Measurements from ENCODE around the gene B3GALT6. TPM values are rescaled to one million over a fixed set of nuclear protein-coding genes. Genes with fewer than 3 reads are reported as not detected.
A peak's percentile ranks its signal among the peaks of the same experiment; 100 is the strongest.
"Not testable (repeated sequence)": the region's sequence is repeated elsewhere in the genome, so short reads cannot be mapped to it uniquely, and the experiment has no call there.

Gene B3GALT6
- total and polyA plus RNA-seq, 7 experiments from 2014 or later, result 7.2 to 29.0 (median 12.7) TPM

DNA sequence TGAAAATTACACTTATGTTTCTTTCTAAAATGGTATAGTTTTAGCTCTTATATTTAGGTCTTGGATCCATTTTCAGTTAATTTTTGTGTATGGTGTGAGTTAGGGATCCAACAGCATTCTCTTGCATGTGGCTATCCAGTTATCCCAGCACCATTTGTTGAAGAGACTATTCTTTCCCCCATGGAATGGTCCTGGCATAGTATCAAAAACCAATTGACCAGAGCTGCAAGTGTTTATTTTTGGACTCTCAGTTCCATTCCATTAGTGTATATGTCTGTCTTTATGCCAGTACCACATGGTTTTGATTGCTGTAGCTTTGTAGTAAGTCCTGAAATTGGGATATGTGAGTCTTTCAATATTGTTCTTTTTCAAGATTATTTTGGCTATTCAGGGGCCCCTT lies 44.1 kb upstream of the B3GALT6 start:
- Mint-ChIP-seq H3K27me3 (peaks cover 0 to 22% (median 0%) of the 10 kb centered on the region in 5 donors), H3K4me3 (no peak overlapping the region), H3K27ac (no peak overlapping the region), H3K36me3 (peaks cover 0 to 5% (median 4%) of the 10 kb centered on the region in 5 donors), H3K9me3 (peaks cover 4 to 11% (median 6%) of the 10 kb centered on the region in 11 donors), H3K4me1 (peaks cover 0 to 6% (median 0%) of the 10 kb centered on the region in 7 donors)
- DNase-seq (no peak), ATAC-seq (no peak)
- no peaks in the 10 kb centered on the region for H3K9me3 ChIP-seq (ENCODE audit: control insufficient read depth in 2 of 3, low read length in 3 of 3)
- POLR2A ChIA-PET, result interaction anchor here (0.6 kb wide), 1 partner anchor 35 kb away, joined by 6 read pairs; no protein-coding TSS in a partner anchor
- intact Hi-C loops (cut with micrococcal nuclease), result no loop called here
- H3K27ac ChIP-seq (ENCODE audit: low read depth, low read length), result no peak overlapping the region
- CTCF ChIA-PET, result interaction anchor here (0.7 kb wide), 1 partner anchor 978 kb away, joined by 6 read pairs; no protein-coding TSS in a partner anchor
- no peaks in the 10 kb centered on the region for H3K4me1 ChIP-seq (ENCODE audit: control insufficient read depth in 2 of 2, insufficient read depth in 2 of 2, low read length in 2 of 2)
- no peaks in the 10 kb centered on the region for H3K27me3 ChIP-seq (ENCODE audit: control insufficient read depth in 2 of 2, insufficient read depth in 2 of 2, low read length in 2 of 2)
- H3K4me3 ChIP-seq (ENCODE audit: low read length), result no peak overlapping the region
- H3K36me3 ChIP-seq (ENCODE audit: control insufficient read depth in 2 of 3, insufficient read depth in 3 of 3, low read length in 3 of 3), result no peaks in the 10 kb centered on the region

DNA sequence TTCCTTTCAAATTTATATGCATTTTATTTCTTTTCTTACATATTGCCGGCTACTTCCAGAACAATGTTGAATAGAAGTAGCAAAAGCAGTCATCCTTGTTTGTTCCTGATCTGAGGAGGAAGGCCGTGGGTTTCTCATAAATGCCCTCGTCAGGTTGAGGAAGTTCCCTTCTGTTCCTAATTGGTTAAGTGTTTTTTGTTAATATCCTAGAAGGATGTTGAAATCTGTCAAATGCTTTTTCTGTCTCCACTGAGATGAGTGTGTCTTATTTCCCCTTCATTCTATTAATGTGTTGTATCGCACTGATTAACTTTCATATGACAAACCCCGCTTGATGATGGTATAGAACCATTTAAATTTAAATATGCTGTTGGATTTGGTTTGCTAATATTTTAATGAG lies 42.9 kb upstream of the B3GALT6 start:
- no peak overlapping the region for H3K4me3 ChIP-seq (ENCODE audit: low read length)
- H3K4me3 Mint-ChIP-seq, result no peak overlapping the region
- CTCF ChIA-PET, result no interaction called here
- H3K36me3 ChIP-seq (ENCODE audit: control insufficient read depth in 2 of 3, insufficient read depth in 3 of 3, low read length in 3 of 3), result no peaks in the 10 kb centered on the region
- peaks cover 0 to 20% (median 0%) of the 10 kb centered on the region in 5 donors for H3K27me3 Mint-ChIP-seq
- intact Hi-C loops (cut with micrococcal nuclease), result no loop called here
- H3K4me1 Mint-ChIP-seq, result peaks cover 0 to 2% (median 0%) of the 10 kb centered on the region in 7 donors
- no peaks in the 10 kb centered on the region for H3K27me3 ChIP-seq (ENCODE audit: control insufficient read depth in 2 of 2, insufficient read depth in 2 of 2, low read length in 2 of 2)
- peaks cover 0 to 6% (median 4%) of the 10 kb centered on the region in 5 donors for H3K36me3 Mint-ChIP-seq
- DNase-seq (no peak), ATAC-seq (no peak)
- H3K4me1 ChIP-seq (ENCODE audit: control insufficient read depth in 2 of 2, insufficient read depth in 2 of 2, low read length in 2 of 2), result no peaks in the 10 kb centered on the region
- H3K9me3 ChIP-seq (ENCODE audit: control insufficient read depth in 2 of 3, low read length in 3 of 3), result no peaks in the 10 kb centered on the region
- POLR2A ChIA-PET, result no interaction called here
- H3K27ac Mint-ChIP-seq, result no peak overlapping the region
- H3K27ac ChIP-seq (ENCODE audit: low read depth, low read length), result no peak overlapping the region
- peaks cover 4 to 12% (median 6%) of the 10 kb centered on the region in 11 donors for H3K9me3 Mint-ChIP-seq

DNA sequence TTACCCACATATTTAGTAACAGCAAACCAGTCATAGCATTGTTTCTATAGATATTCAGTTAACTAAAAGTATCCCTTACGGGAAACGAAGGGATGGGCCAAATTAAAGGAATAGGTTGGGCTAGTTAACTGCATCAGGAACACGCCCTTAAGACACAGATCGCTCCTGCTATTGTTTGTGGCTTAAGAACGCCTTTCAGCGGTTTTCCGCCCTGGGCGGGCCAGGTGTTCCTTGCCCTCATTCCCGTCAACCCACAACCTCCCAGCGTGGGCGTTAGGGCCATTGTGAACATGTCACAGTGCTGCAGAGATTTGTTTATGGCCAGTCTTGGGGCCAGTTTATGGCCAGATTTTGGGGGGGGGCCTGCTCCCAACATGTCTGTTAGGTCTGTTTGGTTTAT lies 40.3 kb upstream of the B3GALT6 start:
- Histone ChIP-seq H3K27me3 (ENCODE audit: control insufficient read depth in 2 of 2, insufficient read depth in 2 of 2, low read length in 2 of 2) (no peaks in the 10 kb centered on the region), H3K9me3 (ENCODE audit: control insufficient read depth in 2 of 3, low read length in 3 of 3) (no peaks in the 10 kb centered on the region), H3K4me3 (ENCODE audit: low read length) (no peak overlapping the region), H3K36me3 (ENCODE audit: control insufficient read depth in 2 of 3, insufficient read depth in 3 of 3, low read length in 3 of 3) (no peaks in the 10 kb centered on the region), H3K27ac (ENCODE audit: low read depth, low read length) (no peak overlapping the region), H3K4me1 (ENCODE audit: control insufficient read depth in 2 of 2, insufficient read depth in 2 of 2, low read length in 2 of 2) (no peaks in the 10 kb centered on the region)
- ChIA-PET CTCF (no interaction called here), POLR2A (no interaction called here)
- no peak overlapping the region for H3K27ac Mint-ChIP-seq
- no peak for DNase-seq
- peaks cover 0 to 19% (median 5%) of the 10 kb centered on the region in 5 donors for H3K36me3 Mint-ChIP-seq
- ATAC-seq, result no peak
- peaks cover 0 to 18% (median 0%) of the 10 kb centered on the region in 5 donors for H3K27me3 Mint-ChIP-seq
- peaks cover 0 to 2% (median 0%) of the 10 kb centered on the region in 7 donors for H3K4me1 Mint-ChIP-seq
- peaks cover 5 to 25% (median 15%) of the 10 kb centered on the region in 11 donors for H3K9me3 Mint-ChIP-seq
- H3K4me3 Mint-ChIP-seq, result no peak overlapping the region
- intact Hi-C loops (cut with micrococcal nuclease), result no loop called here

DNA sequence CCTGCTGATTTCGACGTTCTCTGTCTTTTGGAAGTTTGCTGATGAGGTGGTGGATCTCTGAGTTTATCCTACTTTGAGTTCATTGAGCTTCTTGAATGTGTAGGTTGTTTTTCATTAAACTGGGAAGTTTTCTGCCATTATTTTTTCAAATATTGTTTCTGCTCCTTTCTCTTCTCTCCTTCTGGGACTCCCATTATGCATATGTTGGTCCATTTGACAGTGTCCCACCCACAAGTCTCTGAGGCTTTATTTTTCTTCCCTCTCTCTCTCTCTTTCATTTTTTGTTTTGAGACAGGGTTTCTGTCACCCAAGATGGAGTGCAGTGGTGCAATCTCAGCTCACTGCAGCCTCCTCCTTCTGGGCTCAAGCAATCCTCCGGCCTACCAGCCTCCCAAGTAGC lies 37.3 kb upstream of the B3GALT6 start:
- Histone ChIP-seq H3K27me3 (ENCODE audit: control insufficient read depth in 2 of 2, insufficient read depth in 2 of 2, low read length in 2 of 2) (no peaks in the 10 kb centered on the region), H3K27ac (ENCODE audit: low read depth, low read length) (no peak overlapping the region), H3K4me1 (ENCODE audit: control insufficient read depth in 2 of 2, insufficient read depth in 2 of 2, low read length in 2 of 2) (no peaks in the 10 kb centered on the region), H3K4me3 (ENCODE audit: low read length) (no peak overlapping the region), H3K36me3 (ENCODE audit: control insufficient read depth in 2 of 3, insufficient read depth in 3 of 3, low read length in 3 of 3) (no peaks in the 10 kb centered on the region), H3K9me3 (ENCODE audit: control insufficient read depth in 2 of 3, low read length in 3 of 3) (no peaks in the 10 kb centered on the region)
- intact Hi-C loops (cut with micrococcal nuclease), result no loop called here
- ATAC-seq, result no peak
- H3K27me3 Mint-ChIP-seq, result peaks cover 0 to 5% (median 0%) of the 10 kb centered on the region in 5 donors
- H3K4me3 Mint-ChIP-seq, result no peak overlapping the region
- peaks cover 0 to 1% (median 0%) of the 10 kb centered on the region in 7 donors for H3K4me1 Mint-ChIP-seq
- peaks cover 0 to 19% (median 5%) of the 10 kb centered on the region in 5 donors for H3K36me3 Mint-ChIP-seq
- ChIA-PET CTCF (no interaction called here), POLR2A (no interaction called here)
- H3K27ac Mint-ChIP-seq, result no peak overlapping the region
- H3K9me3 Mint-ChIP-seq, result peaks cover 5 to 21% (median 15%) of the 10 kb centered on the region in 11 donors
- DNase-seq, result no peak

DNA sequence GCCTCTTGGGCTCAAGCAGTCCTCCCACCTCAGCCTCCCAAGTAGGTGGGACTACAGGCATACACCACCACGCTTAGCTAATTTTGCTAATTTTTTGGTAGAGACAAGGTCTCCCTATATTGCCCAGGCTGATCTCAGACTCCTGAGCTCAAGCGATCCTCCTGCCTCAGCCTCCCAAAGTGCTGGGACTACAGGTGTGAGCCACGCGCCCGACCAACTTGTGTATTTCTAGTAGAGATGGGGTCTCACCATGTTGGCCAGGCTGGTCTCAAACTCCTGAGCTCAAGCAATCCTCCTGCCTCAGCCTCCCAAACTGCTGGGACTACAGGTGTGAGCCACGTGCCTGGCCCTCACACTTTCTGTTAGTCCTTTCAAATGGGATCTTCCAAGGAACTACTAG lies 36.3 kb upstream of the B3GALT6 start:
- H3K27ac Mint-ChIP-seq; ATAC-seq; H3K4me3 ChIP-seq (ENCODE audit: low read length); H3K36me3 ChIP-seq (ENCODE audit: control insufficient read depth in 2 of 3, insufficient read depth in 3 of 3, low read length in 3 of 3); CTCF ChIA-PET; H3K9me3 ChIP-seq (ENCODE audit: control insufficient read depth in 2 of 3, low read length in 3 of 3); H3K27me3 ChIP-seq (ENCODE audit: control insufficient read depth in 2 of 2, insufficient read depth in 2 of 2, low read length in 2 of 2); H3K4me1 ChIP-seq (ENCODE audit: control insufficient read depth in 2 of 2, insufficient read depth in 2 of 2, low read length in 2 of 2); intact Hi-C loops (cut with micrococcal nuclease); H3K27me3 Mint-ChIP-seq; DNase-seq; H3K27ac ChIP-seq (ENCODE audit: low read depth, low read length); H3K4me3 Mint-ChIP-seq: not testable (repeated sequence)
- POLR2A ChIA-PET, result interaction anchor here (0.8 kb wide), 2 partner anchors 12 to 20 kb away, joined by 3 to 4 read pairs; no protein-coding TSS in a partner anchor
- peaks cover 0 to 19% (median 5%) of the 10 kb centered on the region in 5 donors for H3K36me3 Mint-ChIP-seq
- peaks cover 5 to 21% (median 13%) of the 10 kb centered on the region in 11 donors for H3K9me3 Mint-ChIP-seq
- peaks cover 0 to 11% (median 0%) of the 10 kb centered on the region in 7 donors for H3K4me1 Mint-ChIP-seq

- DNase-seq (no peak), ATAC-seq (no peak)
- CTCF ChIA-PET, result no interaction called here
- H3K27ac Mint-ChIP-seq, result no peak overlapping the region
- intact Hi-C loops (cut with micrococcal nuclease), result no loop called here
- H3K4me3 ChIP-seq (ENCODE audit: low read length), result no peak overlapping the region
- H3K9me3 ChIP-seq (ENCODE audit: control insufficient read depth in 2 of 3, low read length in 3 of 3), result no peaks in the 10 kb centered on the region
- no peaks in the 10 kb centered on the region for H3K27me3 Mint-ChIP-seq
- no peaks in the 10 kb centered on the region for H3K27me3 ChIP-seq (ENCODE audit: control insufficient read depth in 2 of 2, insufficient read depth in 2 of 2, low read length in 2 of 2)
- H3K4me3 Mint-ChIP-seq, result peak overlapping the region in 1 of 10 donors; percentile 14
- H3K36me3 Mint-ChIP-seq, result peaks cover 0 to 19% (median 5%) of the 10 kb centered on the region in 5 donors
- POLR2A ChIA-PET, result interaction anchor here (0.8 kb wide), 1 partner anchor 12 kb away, joined by 3 read pairs; no protein-coding TSS in a partner anchor
- peaks cover 5 to 21% (median 10%) of the 10 kb centered on the region in 11 donors for H3K9me3 Mint-ChIP-seq
- H3K4me1 ChIP-seq (ENCODE audit: control insufficient read depth in 2 of 2, insufficient read depth in 2 of 2, low read length in 2 of 2), result no peaks in the 10 kb centered on the region
- no peak overlapping the region for H3K27ac ChIP-seq (ENCODE audit: low read depth, low read length)
- no peaks in the 10 kb centered on the region for H3K36me3 ChIP-seq (ENCODE audit: control insufficient read depth in 2 of 3, insufficient read depth in 3 of 3, low read length in 3 of 3)
- H3K4me1 Mint-ChIP-seq, result peaks cover 0 to 11% (median 0%) of the 10 kb centered on the region in 7 donors
Measured at GRCh38 chr1:1196431-1197187, 35.4 kb upstream of the B3GALT6 start.

GRCh38 chr1:1197188-1197500 lies 34.9 kb upstream of the B3GALT6 start:
- intact Hi-C loops (cut with micrococcal nuclease), result no loop called here
- Mint-ChIP-seq H3K27me3 (no peaks in the 10 kb centered on the region), H3K27ac (no peak overlapping the region), H3K9me3 (peaks cover under 1 to 16% (median 7%) of the 10 kb centered on the region in 11 donors), H3K4me1 (peaks cover 0 to 11% (median 0%) of the 10 kb centered on the region in 7 donors), H3K4me3 (no peak overlapping the region), H3K36me3 (peaks cover 0 to 14% (median 2%) of the 10 kb centered on the region in 5 donors)
- ATAC-seq, result no peak
- no peaks in the 10 kb centered on the region for H3K36me3 ChIP-seq (ENCODE audit: control insufficient read depth in 2 of 3, insufficient read depth in 3 of 3, low read length in 3 of 3)
- CTCF ChIA-PET, result no interaction called here
- no peaks in the 10 kb centered on the region for H3K4me1 ChIP-seq (ENCODE audit: control insufficient read depth in 2 of 2, insufficient read depth in 2 of 2, low read length in 2 of 2)
- POLR2A ChIA-PET, result no interaction called here
- H3K27ac ChIP-seq (ENCODE audit: low read depth, low read length), result no peak overlapping the region
- no peaks in the 10 kb centered on the region for H3K27me3 ChIP-seq (ENCODE audit: control insufficient read depth in 2 of 2, insufficient read depth in 2 of 2, low read length in 2 of 2)
- H3K4me3 ChIP-seq (ENCODE audit: low read length), result no peak overlapping the region
- DNase-seq, result no peak
- H3K9me3 ChIP-seq (ENCODE audit: control insufficient read depth in 2 of 3, low read length in 3 of 3), result no peaks in the 10 kb centered on the region
